WTC11 (cell line): ENCODE data around the gene TXNDC5. TPM values are rescaled to one million over a fixed set of nuclear protein-coding genes. Genes with fewer than 3 reads are reported as not detected.

Experiments used
- ATAC-seq: fragments of 200-7000 bp; cut with Tn5 transposase; 2 replicates; pipeline ENCODE4 v1.10.0; 2021; ENCODE audit warnings: mild to moderate bottlenecking, moderate library complexity
- CTCF ChIA-PET: fragments of 300-600 bp; sonication (Branson Sonifier 250); formaldehyde crosslinking; loops from one replicate; lab custom pipeline; 2021; ENCODE audit warnings: antibody characterized with exemption; lab: Charles Lee
- POLR2A ChIA-PET: fragments of 350-600 bp; sonication (Branson Sonifier 250); formaldehyde crosslinking; loops from one replicate; lab custom pipeline; 2021; ENCODE audit warnings: antibody characterized with exemption; lab: Charles Lee
- DNase-seq: peaks from one replicate; pipeline ENCODE4 v3.0.0; 2021; ENCODE audit warnings: low spot score
- H3K27ac Mint-ChIP-seq: 2 replicates; pipeline ENCODE4 v1.8.0; 2021; ENCODE audit warnings: mixed read lengths
- H3K27me3 Mint-ChIP-seq: 2 replicates; pipeline ENCODE4 v1.8.0; 2021; ENCODE audit warnings: low read depth, mild to moderate bottlenecking, moderate library complexity, mixed read lengths
- H3K36me3 Mint-ChIP-seq: 2 replicates; pipeline ENCODE4 v1.8.0; 2021; ENCODE audit warnings: mixed read lengths
- H3K4me1 Mint-ChIP-seq: 2 replicates; pipeline ENCODE4 v1.8.0; 2022; ENCODE audit warnings: mixed read lengths
- H3K4me3 Mint-ChIP-seq: 2 replicates; pipeline ENCODE4 v1.8.0; 2021; ENCODE audit warnings: mild to moderate bottlenecking, moderate library complexity, mixed read lengths
- H3K9me3 Mint-ChIP-seq: 2 replicates; pipeline ENCODE4 v1.8.0; 2021; ENCODE audit warnings: mixed read lengths
- ATF1 ChIP-seq: sonication (generic); formaldehyde crosslinking; IDR thresholded peaks from 2 replicates; pipeline ENCODE4 v1.8.1; 2023; ENCODE audit warnings: mild to moderate bottlenecking, moderate library complexity, missing genetic modification reagents
- ATF2 ChIP-seq: sonication (generic); formaldehyde crosslinking; IDR thresholded peaks from 2 replicates; pipeline ENCODE4 v1.8.1; 2022; ENCODE audit warnings: low read depth, missing genetic modification reagents, borderline replicate concordance
- ATF3 ChIP-seq: sonication (generic); formaldehyde crosslinking; conservative IDR thresholded peaks from 2 replicates; pipeline ENCODE4 v1.8.1; 2022; ENCODE audit warnings: mild to moderate bottlenecking, missing genetic modification reagents
- CREB1 ChIP-seq: sonication (generic); formaldehyde crosslinking; IDR thresholded peaks from 2 replicates; pipeline ENCODE4 v1.8.0; 2023; ENCODE audit warnings: mild to moderate bottlenecking, missing genetic modification reagents
- EMX1 ChIP-seq: fragments of 250-450 bp; sonication (Bioruptor Pico); IDR thresholded peaks from 2 replicates; pipeline ENCODE4 v1.8.0; 2021; ENCODE audit warnings: mild to moderate bottlenecking
- ESRRA ChIP-seq: sonication (generic); formaldehyde crosslinking; IDR thresholded peaks from 2 replicates; pipeline ENCODE4 v1.8.1; 2022; ENCODE audit warnings: mild to moderate bottlenecking, missing genetic modification reagents, borderline replicate concordance
- FOXP1 ChIP-seq: sonication (generic); formaldehyde crosslinking; IDR thresholded peaks from 2 replicates; pipeline ENCODE4 v1.8.0; 2022; ENCODE audit warnings: missing genetic modification reagents, mild to moderate bottlenecking, moderate library complexity, borderline replicate concordance
- MLX ChIP-seq: sonication (generic); formaldehyde crosslinking; IDR thresholded peaks from 2 replicates; pipeline ENCODE4 v1.8.1; 2023; ENCODE audit warnings: mild to moderate bottlenecking, missing genetic modification reagents, moderate library complexity
- NFE2L1 ChIP-seq: sonication (generic); formaldehyde crosslinking; IDR thresholded peaks from 2 replicates; pipeline ENCODE4 v1.8.1; 2023; ENCODE audit warnings: missing genetic modification reagents
- PRRX2 ChIP-seq: fragments of 250-450 bp; sonication (Bioruptor Pico); IDR thresholded peaks from 2 replicates; pipeline ENCODE4 v1.8.0; 2021; ENCODE audit warnings: mild to moderate bottlenecking
- SMAD3 ChIP-seq: sonication (generic); formaldehyde crosslinking; IDR thresholded peaks from 2 replicates; pipeline ENCODE4 v1.8.0; 2022; ENCODE audit warnings: missing genetic modification reagents, mild to moderate bottlenecking, borderline replicate concordance
- SP1 ChIP-seq: sonication (generic); formaldehyde crosslinking; conservative IDR thresholded peaks from 2 replicates; pipeline ENCODE4 v1.8.1; 2022; ENCODE audit warnings: missing genetic modification reagents
- USF1 ChIP-seq: sonication (generic); formaldehyde crosslinking; IDR thresholded peaks from 2 replicates; pipeline ENCODE4 v1.8.0; 2022; ENCODE audit warnings: mild to moderate bottlenecking, missing genetic modification reagents
- USF2 ChIP-seq: sonication (generic); formaldehyde crosslinking; IDR thresholded peaks from 2 replicates; pipeline ENCODE4 v1.8.1; 2023; ENCODE audit warnings: mild to moderate bottlenecking, missing genetic modification reagents, moderate library complexity
- ZNF232 ChIP-seq: sonication (generic); formaldehyde crosslinking; IDR thresholded peaks from 2 replicates; pipeline ENCODE4 v1.8.0; 2022; ENCODE audit warnings: mild to moderate bottlenecking, missing genetic modification reagents
- ZNF396 ChIP-seq: fragments of 250-450 bp; sonication (Bioruptor Pico); IDR thresholded peaks from 2 replicates; pipeline ENCODE4 v1.8.0; 2021; ENCODE audit warnings: mild to moderate bottlenecking, moderate library complexity, borderline replicate concordance
- ZNF423 ChIP-seq: fragments of 250-450 bp; sonication (Bioruptor Pico); IDR thresholded peaks from 2 replicates; pipeline ENCODE4 v2.1.2; 2022; ENCODE audit warnings: mild to moderate bottlenecking, moderate library complexity
- ZSCAN18 ChIP-seq: fragments of 250-450 bp; sonication (Bioruptor Pico); IDR thresholded peaks from 2 replicates; pipeline ENCODE4 v2.1.2; 2022; ENCODE audit warnings: mild to moderate bottlenecking, moderate library complexity
- total RNA-seq: library from RNA; stranded (reverse); gene quantifications from 3 replicates; pipeline ENCODE4 v1.2.3, GENCODE V29; 2021

TXNDC5 gene
- total RNA-seq, 1 experiment from 2014 or later: 141 TPM

- POLR2A ChIA-PET: no interaction called here
- CTCF ChIA-PET: no interaction called here
- Mint-ChIP-seq H3K4me1 (no peaks in the 10 kb centered on the region), H3K27ac (no peak overlapping the region), H3K36me3 (peaks cover 88% of the 10 kb centered on the region), H3K27me3 (no peaks in the 10 kb centered on the region), H3K9me3 (no peaks in the 10 kb centered on the region), H3K4me3 (no peak overlapping the region)
- no peak for TF ChIP-seq PRRX2
- no peak for TF ChIP-seq USF1 (CRISPR knock-in tag)
- no peak for TF ChIP-seq ZSCAN18 (CRISPR knock-in tag)
- no peak for TF ChIP-seq FOXP1 (CRISPR knock-in tag)
- no peak for TF ChIP-seq ATF1 (CRISPR knock-in tag)
- no peak for TF ChIP-seq USF2 (CRISPR knock-in tag)
- no peak for TF ChIP-seq EMX1 (CRISPR knock-in tag)
- TF ChIP-seq SMAD3 (CRISPR knock-in tag): no peak
- no peak for TF ChIP-seq ATF2 (CRISPR knock-in tag)
- TF ChIP-seq ZNF423 (CRISPR knock-in tag): no peak
- no peak for TF ChIP-seq ATF3
- no peak for TF ChIP-seq SP1 (CRISPR knock-in tag)
- DNase-seq (no peak), ATAC-seq (no peak)
Observed at GRCh38 chr6:7896465-7896987, 14.1 kb downstream of the TXNDC5 start.

GRCh38 chr6:7895125-7895423 is 15.5 kb downstream of the TXNDC5 start:
- Mint-ChIP-seq H3K36me3 (peaks cover 91% of the 10 kb centered on the region), H3K4me3 (no peak overlapping the region), H3K4me1 (no peaks in the 10 kb centered on the region), H3K27ac (no peak overlapping the region), H3K27me3 (no peaks in the 10 kb centered on the region), H3K9me3 (no peaks in the 10 kb centered on the region)
- no peak for DNase-seq
- no peak for ATAC-seq
- POLR2A ChIA-PET: no interaction called here
- CTCF ChIA-PET: no interaction called here
- TF ChIP-seq ZNF396 (CRISPR knock-in tag): no peak
- TF ChIP-seq ATF1 (CRISPR knock-in tag): no peak

- TF ChIP-seq CREB1 (CRISPR knock-in tag) (no peak), NFE2L1 (CRISPR knock-in tag) (no peak), ESRRA (no peak), ZNF232 (no peak), MLX (CRISPR knock-in tag) (no peak)
- no peaks in the 10 kb centered on the region for H3K4me1 Mint-ChIP-seq
- no peak overlapping the region for H3K4me3 Mint-ChIP-seq
- no peaks in the 10 kb centered on the region for H3K27me3 Mint-ChIP-seq
- DNase-seq: no peak
- peaks cover 88% of the 10 kb centered on the region for H3K36me3 Mint-ChIP-seq
- ChIA-PET POLR2A (no interaction called here), CTCF (no interaction called here)
- no peaks in the 10 kb centered on the region for H3K9me3 Mint-ChIP-seq
- no peak for ATAC-seq
- H3K27ac Mint-ChIP-seq: no peak overlapping the region
Observed at GRCh38 chr6:7894262-7895124, 16.1 kb downstream of the TXNDC5 start.
